HG03060 (cell line): ENCODE data around the gene SYNM.

ENCODE experiments used
- ATAC-seq: cut with Tn5 transposase; IDR thresholded peaks from one replicate; pipeline ENCODE4 v1.9.1; 2021; ENCODE audit warnings: low read depth, moderate number of reproducible peaks; ENCODE audit not compliant: unreplicated experiment

SYNM gene

DNA sequence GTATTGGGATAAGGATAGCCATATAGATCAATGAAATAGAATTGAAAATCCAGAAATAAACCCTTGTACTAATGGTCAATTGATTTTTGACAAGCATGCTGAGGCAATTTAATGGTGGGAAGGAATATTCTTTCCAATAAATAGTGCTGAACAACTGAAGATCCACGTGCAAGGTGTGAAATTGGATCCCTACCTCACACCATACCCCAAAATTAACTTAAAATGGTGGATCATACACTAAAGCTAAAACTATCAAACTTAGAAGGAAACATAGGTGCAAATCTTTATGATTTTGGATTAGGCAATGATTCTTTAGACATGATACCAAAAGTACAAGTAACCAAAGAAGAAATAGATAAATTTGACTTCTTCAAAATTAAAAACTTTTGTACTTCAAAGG is 22.1 kb upstream of the SYNM start:
- no peak for ATAC-seq

GRCh38 chr15:99084965-99085364 is 19.9 kb upstream of the SYNM start:
- no peak for ATAC-seq

GRCh38 chr15:99085413-99086326 is 19.2 kb upstream of the SYNM start:
- ATAC-seq = no peak

DNA sequence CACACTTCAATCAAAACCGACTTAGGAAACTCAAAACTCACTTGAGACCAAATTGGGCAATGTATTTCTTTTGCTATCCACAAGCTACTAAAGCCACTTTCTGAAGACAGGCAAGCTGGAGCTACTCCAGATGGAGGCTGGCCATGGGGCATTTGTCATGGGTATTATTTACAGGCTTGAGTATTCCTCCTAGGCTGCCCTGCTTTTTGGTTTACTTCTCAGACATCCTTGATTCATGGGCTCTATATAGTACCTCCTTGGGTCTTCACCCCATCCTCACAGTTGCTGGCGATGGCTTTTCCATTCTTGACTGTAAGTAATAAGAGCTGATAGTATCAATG is 18.6 kb upstream of the SYNM start:
- no peak for ATAC-seq

DNA sequence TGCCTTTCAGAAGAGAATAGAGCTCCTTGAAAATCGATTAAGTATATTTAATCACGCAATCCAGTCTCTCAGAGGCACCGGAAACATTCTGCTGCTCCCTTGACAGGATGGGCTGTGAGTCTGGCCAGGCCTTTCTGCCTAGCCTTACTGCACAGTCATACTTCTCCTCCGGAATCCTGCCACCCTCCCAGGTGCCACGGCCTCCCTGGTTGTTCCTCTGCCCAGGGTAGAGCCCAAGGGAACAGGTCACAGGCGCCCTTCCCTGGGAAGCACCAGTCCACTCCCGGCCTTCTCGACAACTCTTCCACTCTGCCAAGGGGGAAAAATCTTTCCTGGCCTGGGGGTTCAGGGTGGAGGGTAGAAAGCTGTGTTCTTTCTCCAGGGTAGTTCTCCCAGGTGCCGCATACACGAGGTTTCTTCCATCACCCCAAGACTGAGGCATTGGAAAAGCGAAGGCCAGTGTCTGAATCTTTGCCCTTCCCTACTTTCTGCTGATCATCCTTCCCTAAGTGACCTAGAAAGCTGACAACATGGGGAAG is 17.4 kb upstream of the SYNM start:
- ATAC-seq = no peak

- peak; percentile 100 for ATAC-seq
Measured at GRCh38 chr15:99090011-99090699, 14.7 kb upstream of the SYNM start.

DNA sequence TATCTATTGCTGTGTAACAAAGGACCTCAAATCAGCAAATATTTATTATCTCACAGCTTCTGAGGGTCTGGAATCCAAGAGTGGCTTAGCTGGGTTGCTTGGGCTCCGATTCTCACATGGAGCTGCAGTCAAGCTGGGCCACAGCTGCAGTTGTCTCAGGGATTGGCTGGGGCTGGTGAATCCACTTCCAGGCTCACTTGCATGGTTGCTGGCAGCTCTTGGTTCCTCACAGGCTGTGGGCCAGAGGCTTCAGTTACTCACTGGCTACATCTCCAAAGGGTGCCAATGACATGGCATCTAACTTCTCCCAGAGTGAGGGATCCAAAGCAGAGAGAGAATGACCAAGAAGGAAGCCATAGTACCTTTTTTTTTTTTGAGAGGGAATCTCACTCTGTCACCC is 13.9 kb upstream of the SYNM start:
- ATAC-seq = no peak

GRCh38 chr15:99092554-99093172 is 12.2 kb upstream of the SYNM start:
- ATAC-seq = no peak

GRCh38 chr15:99095626-99096025 is 9.3 kb upstream of the SYNM start:
- no peak for ATAC-seq

- no peak for ATAC-seq
Measured at GRCh38 chr15:99096173-99096893, 8.5 kb upstream of the SYNM start.

DNA sequence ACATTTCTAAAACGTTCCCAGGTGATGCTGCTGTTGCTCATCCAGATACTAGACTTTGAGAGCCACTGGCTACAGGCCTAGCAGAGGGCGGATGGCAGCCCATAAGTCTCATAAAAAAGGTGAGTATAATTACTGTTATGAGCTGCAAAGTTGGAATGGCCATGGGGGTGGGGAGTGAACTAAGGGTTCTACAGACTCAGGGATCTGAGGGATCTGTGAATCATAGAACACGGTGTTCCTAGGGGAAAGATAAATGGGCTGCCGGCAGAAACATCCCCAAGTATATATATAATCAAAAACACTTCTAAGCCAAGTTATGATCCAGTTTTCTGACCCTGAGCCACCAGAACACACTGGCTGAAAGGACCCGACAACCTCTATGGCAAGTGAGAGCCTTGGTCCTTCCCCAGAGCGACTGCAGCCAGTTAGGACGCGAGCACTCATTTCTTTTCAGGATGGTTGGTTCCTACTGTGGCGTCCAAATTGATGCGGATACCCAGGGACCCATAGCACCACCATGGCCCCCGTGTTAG is 7.9 kb upstream of the SYNM start:
- no peak for ATAC-seq

DNA sequence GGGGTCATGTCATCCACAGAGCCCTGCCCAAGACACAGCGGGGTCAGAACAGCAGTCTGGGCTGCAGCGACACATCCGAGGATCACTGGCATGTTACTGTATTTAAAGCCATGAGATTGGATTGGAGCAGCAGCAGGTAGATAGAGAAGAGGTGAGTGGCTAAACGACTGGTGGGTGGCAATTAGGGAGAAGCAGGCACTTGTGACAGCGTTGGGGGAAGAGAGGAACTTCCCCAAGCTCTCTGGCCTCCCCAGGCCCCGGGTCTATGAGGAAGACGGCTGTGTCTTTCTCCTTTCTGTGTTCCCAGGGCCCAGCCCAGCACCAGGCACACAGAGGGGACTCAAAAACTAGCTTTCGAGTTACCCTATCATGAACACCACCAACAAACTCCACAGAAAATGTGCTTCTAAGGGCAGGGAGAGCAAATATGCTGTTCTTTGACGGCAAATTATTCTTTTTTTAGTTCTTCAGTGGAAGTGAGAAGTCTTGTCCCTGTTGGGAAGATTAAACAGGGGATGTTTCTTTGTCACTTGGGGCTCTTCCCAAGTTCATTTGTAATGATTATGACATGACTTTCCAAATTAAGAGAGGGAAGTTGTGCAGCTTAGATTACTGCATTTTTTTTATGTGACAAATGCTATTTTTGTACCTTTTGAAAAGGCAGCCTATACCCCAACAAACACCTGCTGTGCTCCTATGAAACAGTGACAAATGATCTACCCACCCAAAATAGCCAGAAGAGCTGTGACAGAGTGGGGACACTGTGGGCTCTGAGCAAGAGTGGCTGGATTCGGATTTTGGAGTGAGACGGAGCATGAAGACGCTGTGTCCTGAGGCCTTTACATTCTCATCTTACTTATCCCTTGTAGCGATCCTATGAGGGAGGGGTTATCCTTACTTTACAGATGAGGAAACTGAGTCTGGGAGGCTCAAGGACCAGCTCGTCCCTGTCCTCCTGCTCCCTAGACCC is 7.2 kb upstream of the SYNM start:
- ATAC-seq = no peak

DNA sequence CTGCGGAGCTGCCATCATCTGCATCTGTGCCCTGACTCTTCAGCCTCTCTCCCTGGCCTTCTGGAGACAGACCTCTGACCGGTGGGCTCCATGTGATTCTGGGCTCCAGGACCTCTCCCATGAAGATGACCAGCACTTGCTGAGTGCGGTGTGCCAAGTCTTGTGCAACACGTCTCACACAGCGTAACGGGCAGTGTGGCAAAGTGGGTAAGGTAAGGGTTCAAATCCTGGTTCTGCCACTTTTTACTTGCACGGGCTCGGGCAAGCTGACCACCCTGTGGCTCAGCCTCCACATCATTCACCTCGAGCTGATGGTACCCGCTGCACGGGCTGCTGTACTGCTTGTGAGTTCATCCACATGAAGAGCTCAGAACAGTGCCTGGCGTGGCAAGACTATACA is 6.5 kb upstream of the SYNM start:
- no peak for ATAC-seq

- no peak for ATAC-seq
Measured at GRCh38 chr15:99098991-99099390, 5.9 kb upstream of the SYNM start.

DNA sequence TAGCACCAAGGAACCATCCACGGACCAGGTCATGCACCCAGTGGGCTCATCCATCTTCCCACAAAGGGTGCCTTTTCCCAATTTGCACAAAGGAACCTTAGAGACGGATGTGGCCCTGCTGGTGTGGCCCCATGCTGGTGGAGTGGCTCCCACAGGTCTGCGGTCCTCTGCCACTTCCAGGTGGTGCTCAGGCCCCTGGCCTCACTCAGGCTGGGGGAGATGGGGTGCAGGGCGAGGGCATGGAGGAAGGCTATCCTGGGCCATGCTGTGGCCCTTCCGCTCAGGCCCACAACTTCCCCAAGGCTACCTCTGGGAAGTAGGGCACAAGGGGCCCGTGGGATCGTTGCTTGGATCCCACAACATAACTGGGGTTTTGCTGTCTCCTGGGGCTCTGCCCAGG is 5.2 kb upstream of the SYNM start:
- no peak for ATAC-seq

DNA sequence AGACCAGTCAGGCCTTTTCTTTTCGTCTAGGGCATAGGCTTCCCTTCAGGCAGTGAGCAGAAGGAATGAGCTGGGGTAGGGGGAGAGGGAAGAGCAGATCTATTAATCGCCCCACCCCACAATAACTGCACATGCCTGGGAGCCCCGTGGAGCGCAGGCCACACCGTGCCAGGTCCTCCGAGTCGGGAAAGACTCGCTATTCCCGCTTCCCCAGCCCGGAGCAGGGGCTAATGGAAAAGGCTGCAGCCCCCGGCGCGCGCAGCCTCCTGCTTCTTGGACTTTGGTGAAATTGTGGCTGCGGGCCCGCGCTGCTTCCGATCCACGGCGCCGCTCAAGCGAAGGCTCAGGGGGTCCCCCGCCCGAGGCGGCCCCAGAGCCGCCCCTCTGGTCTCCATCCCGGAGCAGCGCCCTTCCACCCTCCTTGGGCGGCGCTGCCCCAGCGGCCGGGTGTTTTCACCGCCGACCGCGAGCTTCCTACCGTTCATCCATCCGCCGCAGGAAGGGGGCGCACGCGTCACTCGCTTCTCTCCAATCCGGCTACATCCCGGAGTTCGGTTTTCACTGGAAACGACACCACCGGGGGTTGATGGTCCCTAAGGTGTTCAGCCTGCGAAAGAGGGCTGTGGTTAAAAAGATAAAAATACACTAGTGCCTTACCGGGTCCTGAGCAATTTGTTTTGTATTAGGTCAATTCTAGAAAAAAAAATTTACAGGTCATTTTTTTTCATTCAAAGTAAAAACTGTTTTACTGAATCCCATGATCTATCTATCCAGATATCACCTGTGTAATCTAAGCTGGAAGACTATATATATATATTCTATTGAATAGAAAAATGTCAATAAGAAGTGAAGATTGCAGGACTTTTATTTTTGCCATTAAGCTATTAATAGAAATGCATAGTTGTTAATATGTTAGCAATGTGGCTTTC is 4.4 kb upstream of the SYNM start:
- no peak for ATAC-seq

DNA sequence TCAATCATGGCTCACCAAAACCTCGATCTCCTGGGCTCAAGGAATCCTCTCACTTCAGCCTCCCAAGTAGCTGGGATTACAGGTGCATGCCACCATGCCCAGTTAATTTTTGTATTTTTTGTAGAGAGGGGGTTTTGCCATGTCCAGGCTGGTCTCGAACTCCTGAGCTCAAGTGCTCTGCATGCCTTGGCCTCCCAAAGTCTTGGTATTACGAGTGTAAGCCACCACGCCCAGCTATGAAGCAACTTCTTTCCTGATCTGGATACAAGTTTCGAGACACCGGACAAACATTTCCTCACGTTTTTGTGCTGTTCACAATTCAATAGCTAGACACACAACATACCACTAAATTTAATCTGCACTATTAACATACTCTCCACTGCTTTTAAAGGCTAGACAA is 3.4 kb upstream of the SYNM start:
- no peak for ATAC-seq
